Stimulated activated CD8-positive, alpha-beta memory T cell treated with anti-CD3 and anti-CD28 coated beads, Interleukin-12 subunit alpha, Interleukin-12 subunit beta, amount 100 ng/mL, for 4 hours (primary cell): ENCODE results near the gene FMNL3.

Experiments used
- DNase-seq: peaks from one replicate; pipeline ENCODE4 v3.0.0-alpha.2; 2020; ENCODE audit warnings: low read depth

The FMNL3 gene

GRCh38 chr12:49604856-49605255 lies 102.3 kb downstream of the FMNL3 start:
- no peak for DNase-seq

- DNase-seq = no peak
Observed at GRCh38 chr12:49603721-49604120, 103.5 kb downstream of the FMNL3 start.

- no peak for DNase-seq
Observed at GRCh38 chr12:49599961-49600360, 107.2 kb downstream of the FMNL3 start.

GRCh38 chr12:49598527-49598926 lies 108.7 kb downstream of the FMNL3 start:
- no peak for DNase-seq

- no peak for DNase-seq
Observed at GRCh38 chr12:49588721-49589516, 118.3 kb downstream of the FMNL3 start.

- no peak for DNase-seq
Observed at GRCh38 chr12:49588281-49588680, 118.9 kb downstream of the FMNL3 start.

GRCh38 chr12:49587174-49587908 lies 119.9 kb downstream of the FMNL3 start:
- DNase-seq = no peak
